GM12878 (cell line): Measurements from ENCODE around the gene DISC1. TPM values are rescaled to one million over a fixed set of nuclear protein-coding genes. Genes with fewer than 3 reads are reported as not detected.

Source experiments
- ATAC-seq: fragments of 200-7000 bp; cut with Tn5 transposase; 3 replicates; pipeline ENCODE4 v1.9.1; 2020; ENCODE audit warnings: mild to moderate bottlenecking, moderate library complexity
- BruUV-seq: library from RNA; stranded (reverse); fragments of 400-500 nt; replicated peaks from 2 replicates; lab custom pipeline; 2021; lab: Mats Ljungman, UMichigan
- CTCF ChIA-PET: fragments of 300-600 bp; sonication (Branson Sonifier 250); formaldehyde crosslinking; extraction: SDS; loops from one replicate; lab custom pipeline; 2021; ENCODE audit warnings: inconsistent platforms; lab: Yijun Ruan, JAX
- POLR2A ChIA-PET: fragments of 350-600 bp; formaldehyde crosslinking; extraction: SDS; loops from one replicate; lab custom pipeline; 2021; ENCODE audit warnings: inconsistent platforms; lab: Charles Lee
- RAD21 ChIA-PET: fragments of 300-600 bp; sonication (Branson Sonifier 250); formaldehyde crosslinking; loops from one replicate; lab custom pipeline; 2023; ENCODE audit warnings: antibody characterized with exemption; ENCODE audit not compliant: unreplicated experiment; lab: Charles Lee
- SMC1A ChIA-PET: fragments of 300-600 bp; sonication (Branson Sonifier 250); formaldehyde crosslinking; loops from one replicate; lab custom pipeline; 2023; ENCODE audit not compliant: unreplicated experiment, uncharacterized antibody; lab: Charles Lee
- DNase-seq: peaks from one replicate; pipeline ENCODE4 v3.0.0-alpha.2; 2011; ENCODE audit warnings: low read depth, low spot score
- FAIRE-seq: peaks from 3 replicates; lab custom pipeline; 2011; peaks lifted over from hg19 to GRCh38; lab: Jason Lieb, UNC
- H2AFZ ChIP-seq: 2 replicates; pipeline ENCODE4 v1.6.0; 2011; ENCODE audit warnings: low read depth, low read length, control low read depth; ENCODE audit not compliant: control insufficient read depth
- H3K27ac ChIP-seq: 2 replicates; pipeline ENCODE4 v1.5.1; 2011; ENCODE audit warnings: control low read depth; ENCODE audit not compliant: control insufficient read depth, insufficient read depth
- H3K27me3 ChIP-seq, 2 experiments: replicated peaks in 1 of 2; 2 replicates each; pipeline versions ENCODE4 v1.6.0 to v1.6.1; 2011; ENCODE audit warnings: low read length in 1 of 2; ENCODE audit not compliant: control insufficient read depth in 2 of 2, insufficient read depth in 2 of 2
- H3K36me3 ChIP-seq, 2 experiments: 2 replicates each; pipeline ENCODE4 v1.5.1; 2011; ENCODE audit warnings: low read length in 1 of 2; ENCODE audit not compliant: control insufficient read depth in 2 of 2, insufficient read depth in 2 of 2
- H3K4me1 ChIP-seq: 2 replicates; pipeline ENCODE4 v1.6.1; 2011; ENCODE audit warnings: mild to moderate bottlenecking, low read length, moderate library complexity, mixed read lengths; ENCODE audit not compliant: control insufficient read depth, insufficient read depth
- H3K4me2 ChIP-seq: 2 replicates; pipeline ENCODE4 v1.6.0; 2011; ENCODE audit warnings: control low read depth; ENCODE audit not compliant: control insufficient read depth, insufficient read depth
- H3K4me3 ChIP-seq: fragments of 200-600 bp; sonication (generic); 2 replicates; pipeline ENCODE4 v1.5.1; 2016
- H3K79me2 ChIP-seq: 2 replicates; pipeline ENCODE4 v1.6.0; 2011; ENCODE audit warnings: low read length; ENCODE audit not compliant: control insufficient read depth, insufficient read depth
- H3K9ac ChIP-seq: 2 replicates; pipeline ENCODE4 v1.8.0; 2011; ENCODE audit warnings: low read length, control low read depth, mixed read lengths; ENCODE audit not compliant: control insufficient read depth, insufficient read depth
- H3K9me3 ChIP-seq: replicated peaks from 3 replicates; pipeline ENCODE4 v1.5.1; 2011; ENCODE audit warnings: mild to moderate bottlenecking, low read length; ENCODE audit not compliant: control insufficient read depth, insufficient read depth
- H4K20me1 ChIP-seq: 2 replicates; pipeline ENCODE4 v1.6.0; 2011; ENCODE audit not compliant: control insufficient read depth, insufficient read depth
- ASH2L ChIP-seq: fragments of 300-600, 200-600 bp; sonication (generic); IDR thresholded peaks from 2 replicates; pipeline ENCODE4 v1.6.1; 2017; ENCODE audit warnings: low read depth, mild to moderate bottlenecking, borderline replicate concordance
- CBX5 ChIP-seq: sonication (generic); IDR thresholded peaks from 2 replicates; pipeline ENCODE4 v1.6.1; 2016; ENCODE audit warnings: low read depth, moderate library complexity, mild to moderate bottlenecking, inconsistent platforms
- CHD2 ChIP-seq: IDR thresholded peaks from 2 replicates; pipeline ENCODE4 v1.6.1; 2011; ENCODE audit warnings: low read depth, low read length, improper control_type of control experiment, borderline replicate concordance
- CUX1 ChIP-seq: IDR thresholded peaks from 2 replicates; pipeline ENCODE4 v1.6.1; 2012; ENCODE audit warnings: improper control_type of control experiment, low read depth, low read length; ENCODE audit not compliant: insufficient replicate concordance
- MEF2B ChIP-seq: fragments of 450-650 bp; IDR thresholded peaks from 2 replicates; pipeline ENCODE4 v1.6.1; 2018; ENCODE audit warnings: mild to moderate bottlenecking, moderate library complexity; ENCODE audit not compliant: partially characterized antibody, poor library complexity, severe bottlenecking
- NR2C2 ChIP-seq: IDR thresholded peaks from 2 replicates; pipeline ENCODE4 v1.6.1; 2011; ENCODE audit warnings: borderline replicate concordance, low read depth; ENCODE audit not compliant: control insufficient read depth, insufficient read length
- PAX5 ChIP-seq: IDR thresholded peaks from 2 replicates; pipeline ENCODE4 v1.6.1; 2011; ENCODE audit warnings: low read depth, low read length, borderline replicate concordance
- POLR2AphosphoS2 ChIP-seq: IDR thresholded peaks from 2 replicates; pipeline ENCODE4 v1.6.1; 2011; ENCODE audit warnings: low read depth, mild to moderate bottlenecking, low read length, improper control_type of control experiment, moderate library complexity
- SMAD5 ChIP-seq: IDR thresholded peaks from 2 replicates; pipeline ENCODE4 v1.6.1; 2016; ENCODE audit warnings: antibody characterized with exemption, low read depth
- SMC3 ChIP-seq: IDR thresholded peaks from 2 replicates; pipeline ENCODE4 v1.6.1; 2011; ENCODE audit warnings: low read length, improper control_type of control experiment, borderline replicate concordance
- TBL1XR1 ChIP-seq: IDR thresholded peaks from 2 replicates; pipeline ENCODE4 v1.6.1; 2012; ENCODE audit warnings: low read depth, low read length, improper control_type of control experiment
- TCF12 ChIP-seq: IDR thresholded peaks from 2 replicates; pipeline ENCODE4 v1.6.1; 2011; ENCODE audit warnings: low read depth, mild to moderate bottlenecking, low read length
- WGBS: methylation state at CpG from one replicate; pipeline ENCODE4 v1.1.6; 2016; ENCODE audit warnings: low lambda C conversion rate; ENCODE audit not compliant: insufficient replicate concordance, insufficient coverage; ENCODE audit errors: missing lambda C conversion rate; 5-methylcytosine and 5-hydroxymethylcytosine counted together
- in situ Hi-C: fragments of 300-500 bp; cut with MboI; formaldehyde crosslinking; loops from 9 replicates; pipeline ENCODE4 v1.14.3; 2018; ENCODE audit warnings: mixed read lengths
- intact Hi-C: fragments of 100-400 bp; cut with micrococcal nuclease; formaldehyde crosslinking; loops from one replicate; pipeline ENCODE4 v1.14.2; 2022; ENCODE audit not compliant: unreplicated experiment
- polyA plus RNA-seq, 11 experiments: library from polyadenylated mRNA; depleted of rRNA in 4 of 11; unstranded in 6 of 11; stranded (reverse) in 5 of 11; fragments of >200 nt; fragmentation: Nextera tagmentation in 4 of 11; fragmentation: Illumina TruSeq in 1 of 11; extraction: Ambion mirVana in 4 of 11; extraction: Trizol in 1 of 11; gene quantifications; 1 replicate in 1 of 11; 2 replicates in 10 of 11; pipeline versions ENCODE4 v1.2.1 to v1.2.3, GENCODE V29; 2011 to 2016; ENCODE audit warnings: inconsistent platforms in 2 of 11, missing spikeins in 2 of 11, low read depth in 1 of 11
- total RNA-seq, 4 experiments: library from RNA; depleted of rRNA in 3 of 4; stranded (reverse); fragments of >200 nt in 3 of 4; fragmentation: Illumina TruSeq in 1 of 4; extraction: Trizol in 1 of 4; gene quantifications; 2 replicates each; pipeline versions ENCODE4 v1.2.1 to v1.2.3, GENCODE V29; 2013 to 2021
- TF ChIP-seq, protein P1 (sequence below): fragments of 450-650 bp; IDR thresholded peaks from 2 replicates; pipeline ENCODE4 v1.6.1; 2016; ENCODE audit warnings: mild to moderate bottlenecking, moderate library complexity, borderline replicate concordance

Gene DISC1
- total and polyA plus RNA-seq, 10 of the 15 experiments (the other 5 are each of a cell fraction or from before 2014, with no cell fraction given): 0.05 to 0.72 (median 0.19) TPM; not detected in 1

- SMC1A ChIA-PET: no interaction called here
- no peak overlapping the region for H2AFZ ChIP-seq
- no peaks in the 10 kb centered on the region for H3K36me3 ChIP-seq
- no peak overlapping the region for H3K27ac ChIP-seq
- CTCF ChIA-PET: interaction anchor here (0.6 kb wide), 1 partner anchor 21 kb away, joined by 4 read pairs; no protein-coding TSS in a partner anchor
- RAD21 ChIA-PET: no interaction called here
- DNase-seq: no peak
- no peaks in the 10 kb centered on the region for H3K79me2 ChIP-seq
- H3K4me2 ChIP-seq: no peak overlapping the region
- H4K20me1 ChIP-seq: no peaks in the 10 kb centered on the region
- no TSS peak for BruUV-seq
- H3K27me3 ChIP-seq: peaks cover 0 to 3% of the 10 kb centered on the region in 2 experiments; a peak in 2 of 4 replicates
- FAIRE-seq: no peak
- in situ Hi-C loops: no loop called here
- no peaks in the 10 kb centered on the region; the same call in 2 of the 3 replicates for H3K9me3 ChIP-seq
- no peak for ATAC-seq
- no peak overlapping the region for H3K9ac ChIP-seq
- no peak overlapping the region for H3K4me3 ChIP-seq
- intact Hi-C loops: no loop called here
- WGBS: 37% methylated on average over 7 of the region's 7 CpGs
- no peaks in the 10 kb centered on the region for H3K4me1 ChIP-seq
- POLR2A ChIA-PET: no interaction called here
- TF ChIP-seq CHD2 (no peak), TBL1XR1 (no peak), MEF2B (no peak), CUX1 (no peak), POLR2AphosphoS2 (no peak), SMC3 (no peak), PAX5 (no peak), TCF12 (no peak), ASH2L (no peak), SMAD5 (no peak), NR2C2 (no peak), CBX5 (no peak)
- TF ChIP-seq, protein P1, sequence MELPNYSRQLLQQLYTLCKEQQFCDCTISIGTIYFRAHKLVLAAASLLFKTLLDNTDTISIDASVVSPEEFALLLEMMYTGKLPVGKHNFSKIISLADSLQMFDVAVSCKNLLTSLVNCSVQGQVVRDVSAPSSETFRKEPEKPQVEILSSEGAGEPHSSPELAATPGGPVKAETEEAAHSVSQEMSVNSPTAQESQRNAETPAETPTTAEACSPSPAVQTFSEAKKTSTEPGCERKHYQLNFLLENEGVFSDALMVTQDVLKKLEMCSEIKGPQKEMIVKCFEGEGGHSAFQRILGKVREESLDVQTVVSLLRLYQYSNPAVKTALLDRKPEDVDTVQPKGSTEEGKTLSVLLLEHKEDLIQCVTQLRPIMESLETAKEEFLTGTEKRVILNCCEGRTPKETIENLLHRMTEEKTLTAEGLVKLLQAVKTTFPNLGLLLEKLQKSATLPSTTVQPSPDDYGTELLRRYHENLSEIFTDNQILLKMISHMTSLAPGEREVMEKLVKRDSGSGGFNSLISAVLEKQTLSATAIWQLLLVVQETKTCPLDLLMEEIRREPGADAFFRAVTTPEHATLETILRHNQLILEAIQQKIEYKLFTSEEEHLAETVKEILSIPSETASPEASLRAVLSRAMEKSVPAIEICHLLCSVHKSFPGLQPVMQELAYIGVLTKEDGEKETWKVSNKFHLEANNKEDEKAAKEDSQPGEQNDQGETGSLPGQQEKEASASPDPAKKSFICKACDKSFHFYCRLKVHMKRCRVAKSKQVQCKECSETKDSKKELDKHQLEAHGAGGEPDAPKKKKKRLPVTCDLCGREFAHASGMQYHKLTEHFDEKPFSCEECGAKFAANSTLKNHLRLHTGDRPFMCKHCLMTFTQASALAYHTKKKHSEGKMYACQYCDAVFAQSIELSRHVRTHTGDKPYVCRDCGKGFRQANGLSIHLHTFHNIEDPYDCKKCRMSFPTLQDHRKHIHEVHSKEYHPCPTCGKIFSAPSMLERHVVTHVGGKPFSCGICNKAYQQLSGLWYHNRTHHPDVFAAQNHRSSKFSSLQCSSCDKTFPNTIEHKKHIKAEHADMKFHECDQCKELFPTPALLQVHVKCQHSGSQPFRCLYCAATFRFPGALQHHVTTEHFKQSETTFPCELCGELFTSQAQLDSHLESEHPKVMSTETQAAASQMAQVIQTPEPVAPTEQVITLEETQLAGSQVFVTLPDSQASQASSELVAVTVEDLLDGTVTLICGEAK: no peak
Measured at GRCh38 chr1:231930257-231930947, 303.8 kb downstream of the DISC1 start.
